A549 treated with CpdA at 1 μM for 4 hours (cell line): ENCODE data around the gene PIAS4. TPM values are rescaled to one million over a fixed set of nuclear protein-coding genes. Genes with fewer than 3 reads are reported as not detected.

Source experiments
- total RNA-seq: library from RNA; stranded (reverse); fragments of 200-300 nt; extraction: Qiagen RNA extraction; gene quantifications from 5 replicates; pipeline ENCODE4 v1.2.3, GENCODE V29; 2022; ENCODE audit warnings: low read depth

The PIAS4 gene, protein sequence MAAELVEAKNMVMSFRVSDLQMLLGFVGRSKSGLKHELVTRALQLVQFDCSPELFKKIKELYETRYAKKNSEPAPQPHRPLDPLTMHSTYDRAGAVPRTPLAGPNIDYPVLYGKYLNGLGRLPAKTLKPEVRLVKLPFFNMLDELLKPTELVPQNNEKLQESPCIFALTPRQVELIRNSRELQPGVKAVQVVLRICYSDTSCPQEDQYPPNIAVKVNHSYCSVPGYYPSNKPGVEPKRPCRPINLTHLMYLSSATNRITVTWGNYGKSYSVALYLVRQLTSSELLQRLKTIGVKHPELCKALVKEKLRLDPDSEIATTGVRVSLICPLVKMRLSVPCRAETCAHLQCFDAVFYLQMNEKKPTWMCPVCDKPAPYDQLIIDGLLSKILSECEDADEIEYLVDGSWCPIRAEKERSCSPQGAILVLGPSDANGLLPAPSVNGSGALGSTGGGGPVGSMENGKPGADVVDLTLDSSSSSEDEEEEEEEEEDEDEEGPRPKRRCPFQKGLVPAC
- 12.2 to 19.1 TPM (median 16.8 TPM) in 5 replicates for total RNA-seq

DNA sequence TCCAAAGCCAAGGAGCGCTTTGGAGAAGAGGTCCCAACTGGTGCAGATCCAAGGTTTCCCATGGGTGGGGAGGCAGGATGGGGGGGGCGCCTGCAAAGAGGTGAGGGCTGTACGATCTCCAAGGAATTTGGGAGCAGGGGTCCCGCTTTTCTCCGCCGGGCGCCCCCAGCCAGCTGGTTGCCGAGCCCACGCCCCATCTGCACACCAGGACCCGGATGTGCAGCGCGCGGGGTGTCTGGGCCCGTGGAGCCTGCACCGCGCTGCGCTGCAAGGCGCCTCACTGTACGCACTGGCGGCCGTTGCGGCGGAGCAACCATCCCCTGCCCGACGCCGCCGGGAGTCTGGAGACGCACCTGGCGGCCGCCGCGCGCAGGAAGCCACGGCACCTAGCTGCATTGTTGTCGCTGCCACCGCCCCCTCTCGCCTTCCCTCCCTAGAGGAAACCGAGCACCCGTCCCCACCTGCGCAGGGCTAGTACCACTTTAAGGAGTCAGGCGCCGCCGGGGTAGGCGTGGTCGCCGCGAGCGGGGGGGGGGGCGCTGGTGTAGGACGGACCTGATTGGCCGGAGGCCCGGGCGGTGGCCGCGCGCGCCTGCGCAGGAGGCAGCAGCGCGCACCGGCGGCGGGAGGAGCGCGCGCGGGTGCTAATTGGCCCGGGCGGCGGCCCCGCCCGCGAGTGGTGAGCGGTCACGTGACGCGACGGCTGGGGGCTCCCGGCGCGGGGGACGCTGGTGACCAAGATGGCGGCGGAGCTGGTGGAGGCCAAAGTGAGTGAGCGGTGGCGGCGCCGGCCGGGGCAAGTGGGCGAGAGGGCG, at the start of gene PIAS4:
TSS of gene PIAS4 (plus strand) at position 716 of the 815 bp plus-strand sequence. CDS start at position 741, 25 bp downstream.

DNA sequence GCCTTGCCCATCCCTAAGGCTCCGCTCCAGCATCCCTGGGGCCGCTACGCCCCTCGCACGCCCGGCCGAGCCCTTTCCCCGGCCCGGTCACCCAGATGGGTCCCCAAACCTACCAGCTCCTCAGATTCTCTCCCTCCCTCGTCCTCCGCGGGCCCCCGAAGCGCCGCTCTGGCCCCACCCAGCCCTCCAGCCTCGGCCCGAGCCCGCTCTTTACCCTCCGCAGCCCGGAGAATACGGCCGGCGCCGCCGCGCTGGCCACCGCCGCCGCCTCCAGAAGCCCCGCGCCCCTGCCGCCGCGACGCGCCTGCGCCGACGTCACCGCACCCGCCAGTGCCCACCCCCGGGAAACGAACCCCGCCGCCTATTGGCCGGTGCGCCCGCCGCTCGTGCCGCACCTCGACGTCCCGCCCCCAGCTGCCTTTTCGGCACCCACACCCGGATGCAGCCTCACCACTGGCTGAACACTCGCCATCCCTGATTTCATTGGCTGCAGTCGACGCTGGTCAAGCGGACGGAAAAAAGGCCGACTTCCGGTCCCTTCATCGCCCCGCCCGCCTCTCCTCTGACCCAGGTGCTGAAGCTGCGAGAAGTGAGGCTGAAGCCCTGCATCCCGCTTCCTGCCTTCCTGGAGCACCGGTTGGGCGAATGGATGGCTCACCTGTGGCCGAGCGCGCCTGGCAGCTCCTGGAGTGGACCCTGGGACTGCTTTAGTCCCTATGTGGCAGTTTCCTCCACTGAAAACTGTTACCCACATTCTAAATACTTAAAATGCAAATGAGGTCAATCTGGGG, 36.5 kb upstream of the PIAS4 start, which contains the start of gene DAPK3:
TSS of gene DAPK3 (minus strand) at position 292 of the 791 bp plus-strand sequence. CDS start 1,364 bp downstream, outside the sequence.

DNA sequence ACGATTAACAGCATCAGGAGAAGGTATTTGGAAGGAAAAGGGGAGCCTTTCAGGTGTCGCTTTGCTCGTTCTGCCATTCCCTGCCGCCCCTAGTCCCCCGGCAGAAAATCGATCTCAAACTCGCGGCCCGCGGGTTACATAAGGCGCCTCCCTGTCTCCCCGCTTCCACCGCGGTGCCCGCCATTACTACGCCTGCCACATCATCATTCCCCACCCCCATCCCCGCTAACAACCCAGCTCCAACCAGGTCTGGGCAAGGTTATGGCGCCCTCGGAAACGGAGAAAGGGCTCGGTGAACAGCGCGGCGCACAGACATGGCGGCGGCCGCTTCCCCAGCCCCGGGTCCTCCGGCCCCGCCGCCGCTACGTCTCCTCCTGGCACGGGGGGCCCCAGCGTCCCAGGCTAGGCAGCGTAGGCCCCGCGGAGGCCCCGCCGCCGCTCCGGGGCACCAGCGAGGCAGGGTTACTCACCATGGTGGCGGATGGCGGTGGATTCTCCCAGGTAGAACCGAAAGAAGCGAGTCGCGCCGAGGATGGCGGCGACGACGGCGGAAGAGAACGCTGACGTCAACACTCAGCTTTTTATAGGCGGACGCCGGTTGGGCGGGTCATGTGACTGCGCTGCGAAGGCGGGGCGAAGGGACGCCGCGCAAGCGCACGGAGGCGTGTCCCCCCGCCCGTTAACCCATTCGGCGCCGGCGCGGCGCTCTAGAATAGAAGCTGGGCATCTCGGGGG, 22.5 kb upstream of the PIAS4 start, which contains the start of gene EEF2:
TSS of gene EEF2 (minus strand) at position 556 of the 735 bp plus-strand sequence. CDS start at position 473, 83 bp downstream.

DNA sequence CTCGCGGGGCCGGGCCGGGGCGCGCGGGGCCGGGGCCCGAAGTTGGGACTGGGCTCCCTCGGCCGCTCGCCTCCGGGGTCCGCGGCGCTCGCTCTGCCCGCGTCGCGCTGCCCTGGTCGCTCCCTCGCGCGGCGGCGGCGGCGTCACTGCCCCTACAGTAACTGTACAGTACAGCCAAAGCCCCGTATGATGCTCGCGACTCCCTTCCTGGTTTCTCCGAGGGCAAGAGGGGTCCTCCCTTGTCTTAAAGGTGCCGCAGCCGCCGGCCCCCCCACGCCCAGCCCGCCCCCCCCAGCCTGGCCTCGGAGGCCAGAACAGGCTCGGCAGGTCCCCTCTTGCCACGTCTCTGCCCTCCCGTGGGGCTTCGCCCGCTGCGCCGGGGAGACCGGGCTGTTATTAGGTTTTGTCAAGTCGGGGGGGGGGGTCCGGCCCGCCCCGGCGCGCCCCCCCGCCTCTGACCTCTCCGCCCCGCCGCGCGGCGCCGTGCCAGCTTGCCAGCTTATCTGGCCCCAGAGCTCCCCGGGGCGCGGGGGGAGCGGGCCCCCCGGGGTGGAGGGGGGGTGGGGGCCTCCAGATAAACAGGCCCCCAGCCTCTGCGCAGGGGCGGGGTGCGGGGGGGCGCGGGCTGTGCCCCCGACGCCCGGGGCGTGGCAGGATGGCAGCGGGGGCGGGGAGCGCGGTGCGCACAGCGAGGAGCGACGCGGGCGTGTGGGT, 59.3 kb downstream of the PIAS4 start, which contains the start of gene ZBTB7A:
TSS of gene ZBTB7A (minus strand) at position 218 of the 714 bp plus-strand sequence. CDS start 11,667 bp downstream, outside the sequence.

Other genes starting within 250 kb of the PIAS4 start
- gene APBA3, start 246.0 kb upstream of the PIAS4 start, total RNA-seq: 11.8 to 15.4 TPM (median 12.4 TPM) in 5 replicates
- 62.0 to 80.2 TPM (median 67.1 TPM) in 5 replicates for gene MRPL54, start 245.1 kb upstream of the PIAS4 start, total RNA-seq
- gene RAX2, start 235.5 kb upstream of the PIAS4 start, total RNA-seq: not detected in 5 replicates
- gene MATK, start 221.4 kb upstream of the PIAS4 start, total RNA-seq: 1.1 to 2.1 TPM (median 1.7 TPM) in 5 replicates
- gene ZFR2, start 138.7 kb upstream of the PIAS4 start, total RNA-seq: 0.14 to 0.16 TPM in 2 of 5 replicates, not detected in the others
- gene ATCAY, start 127.1 kb upstream of the PIAS4 start, total RNA-seq: 0.05 to 0.12 TPM (median 0.11 TPM) in 4 of 5 replicates, not detected in the other
- gene NMRK2, start 74.7 kb upstream of the PIAS4 start, total RNA-seq: not detected in 5 replicates
- gene DAPK3, start 36.6 kb upstream of the PIAS4 start, total RNA-seq: 47.6 to 56.3 TPM (median 52.9 TPM) in 5 replicates
- 884 to 1,119 TPM (median 1,105 TPM) in 5 replicates for gene EEF2, start 22.3 kb upstream of the PIAS4 start, total RNA-seq
- gene ZBTB7A, start 59.2 kb downstream of the PIAS4 start, total RNA-seq: 12.3 to 20.4 TPM (median 17.9 TPM) in 5 replicates
- gene MAP2K2, start 116.4 kb downstream of the PIAS4 start, total RNA-seq: 96.7 to 143 TPM (median 135 TPM) in 5 replicates
- gene CREB3L3, start 145.9 kb downstream of the PIAS4 start, total RNA-seq: 0.03 to 0.15 TPM (median 0.09 TPM) in 3 of 5 replicates, not detected in the others
- gene SIRT6, start 174.8 kb downstream of the PIAS4 start, total RNA-seq: 22.0 to 32.6 TPM (median 31.3 TPM) in 5 replicates
- gene ANKRD24, start 175.0 kb downstream of the PIAS4 start, total RNA-seq: 0.12 to 0.28 TPM (median 0.21 TPM) in 5 replicates
- 2.8 to 3.5 TPM (median 3.2 TPM) in 5 replicates for gene EBI3, start 221.8 kb downstream of the PIAS4 start, total RNA-seq
- 19.6 to 22.8 TPM (median 20.2 TPM) in 5 replicates for gene YJU2, start 239.3 kb downstream of the PIAS4 start, total RNA-seq